HG03280 (cell line): Measurements from ENCODE around the gene MTMR12.
A peak's percentile ranks its signal among the peaks of the same experiment; 100 is the strongest.

ENCODE experiments used
- ATAC-seq: cut with Tn5 transposase; IDR thresholded peaks from one replicate; pipeline ENCODE4 v1.9.1; 2021; ENCODE audit warnings: mild to moderate bottlenecking, moderate library complexity; ENCODE audit not compliant: unreplicated experiment

Gene MTMR12

GRCh38 chr5:32312595-32313332 lies at the start of gene MTMR12:
MTMR12 (minus strand) TSS chr5:32312939; CDS start chr5:32312838, 101 bp downstream.
- ATAC-seq = peak; percentile 93

GRCh38 chr5:32362527-32362926 lies 49.8 kb upstream of the MTMR12 start:
- no peak for ATAC-seq

GRCh38 chr5:32360906-32361305 lies 48.2 kb upstream of the MTMR12 start:
- no peak for ATAC-seq

- no peak for ATAC-seq
Measured at GRCh38 chr5:32358611-32359010, 45.9 kb upstream of the MTMR12 start.

GRCh38 chr5:32357658-32358057 lies 44.9 kb upstream of the MTMR12 start:
- no peak for ATAC-seq

- no peak for ATAC-seq
Measured at GRCh38 chr5:32355686-32356085, 42.9 kb upstream of the MTMR12 start.

GRCh38 chr5:32353420-32353819 lies 40.7 kb upstream of the MTMR12 start:
- no peak for ATAC-seq

- no peak for ATAC-seq
Measured at GRCh38 chr5:32352685-32353084, 39.9 kb upstream of the MTMR12 start.

- no peak for ATAC-seq
Measured at GRCh38 chr5:32346869-32347268, 34.1 kb upstream of the MTMR12 start.

- no peak for ATAC-seq
Measured at GRCh38 chr5:32343058-32343672, 30.4 kb upstream of the MTMR12 start.

- ATAC-seq = no peak
Measured at GRCh38 chr5:32342656-32343055, 29.9 kb upstream of the MTMR12 start.

GRCh38 chr5:32339878-32340277 lies 27.1 kb upstream of the MTMR12 start:
- no peak for ATAC-seq

GRCh38 chr5:32339198-32339597 lies 26.5 kb upstream of the MTMR12 start:
- ATAC-seq = no peak

GRCh38 chr5:32332966-32333365 lies 20.2 kb upstream of the MTMR12 start:
- no peak for ATAC-seq

- ATAC-seq = no peak
Measured at GRCh38 chr5:32332361-32332760, 19.6 kb upstream of the MTMR12 start.

GRCh38 chr5:32331935-32332274 lies 19.2 kb upstream of the MTMR12 start:
- no peak for ATAC-seq

GRCh38 chr5:32331217-32331934 lies 18.6 kb upstream of the MTMR12 start:
- ATAC-seq = no peak

- ATAC-seq = no peak
Measured at GRCh38 chr5:32330126-32330971, 17.6 kb upstream of the MTMR12 start.

- ATAC-seq = peak; percentile 72
Measured at GRCh38 chr5:32329395-32329834, 16.7 kb upstream of the MTMR12 start.

- no peak for ATAC-seq
Measured at GRCh38 chr5:32326216-32326772, 13.6 kb upstream of the MTMR12 start.

GRCh38 chr5:32325616-32326015 lies 12.9 kb upstream of the MTMR12 start:
- ATAC-seq = no peak
